Upper lobe of left lung (tissue), 4 donors: Measurements from ENCODE around the gene EFNB2.

Experiments used
- CTCF ChIP-seq, 6 experiments: fragments of 450-650 bp in 4 of 6; fragments of 200-600 bp in 2 of 6; sonication (generic) in 2 of 6; IDR thresholded peaks; one replicate each; pipeline ENCODE4 v1.5.1; 2016 to 2019; ENCODE audit warnings: antibody characterized with exemption in 6 of 6
- POLR2A ChIP-seq, 4 donors: fragments of 450-650 bp; IDR thresholded peaks; one replicate each; pipeline ENCODE4 v1.5.1; 2016 to 2017; ENCODE audit warnings: antibody characterized with exemption in 4 of 4, mild to moderate bottlenecking in 2 of 4

GRCh38 chr13:106473154-106473553 is 62.3 kb downstream of the EFNB2 start:
- TF ChIP-seq CTCF (IDR thresholded peaks at IDR 0.05) = no peak
- TF ChIP-seq POLR2A (IDR thresholded peaks at IDR 0.05) = no peak
